HEK293T (cell line): ENCODE results near the gene COLEC12.

Source experiments
- CTCF ChIA-PET: fragments of 350-600 bp; formaldehyde crosslinking; extraction: SDS; loops from one replicate; lab custom pipeline; 2021; ENCODE audit warnings: antibody characterized with exemption, inconsistent platforms; lab: Yijun Ruan, JAX
- POLR2A ChIA-PET: fragments of 350-600 bp; formaldehyde crosslinking; extraction: SDS; loops from one replicate; lab custom pipeline; 2020; ENCODE audit warnings: antibody characterized with exemption, inconsistent platforms; lab: Yijun Ruan, JAX
- DNase-seq: peaks from one replicate; pipeline ENCODE4 v3.0.0; 2012; ENCODE audit warnings: mixed read lengths; ENCODE audit errors: extremely low spot score
- ARNT ChIP-seq: fragments of 450-650 bp; IDR thresholded peaks from 2 replicates; pipeline ENCODE4 v1.6.1; 2017; ENCODE audit warnings: mild to moderate bottlenecking
- BHLHE40 ChIP-seq: fragments of 450-650 bp; IDR thresholded peaks from 2 replicates; pipeline ENCODE4 v1.6.1; 2016; ENCODE audit warnings: mild to moderate bottlenecking, moderate library complexity, borderline replicate concordance
- CTBP1 ChIP-seq: fragments of 450-650 bp; IDR thresholded peaks from 2 replicates; pipeline ENCODE4 v1.6.1; 2016; ENCODE audit warnings: borderline replicate concordance
- ELF4 ChIP-seq: fragments of 450-650 bp; IDR thresholded peaks from 2 replicates; pipeline ENCODE4 v1.6.1; 2017; ENCODE audit warnings: antibody characterized with exemption
- FOXA1 ChIP-seq: fragments of 450-650 bp; IDR thresholded peaks from 2 replicates; pipeline ENCODE4 v1.6.1; 2016; ENCODE audit warnings: mild to moderate bottlenecking
- FOXK2 ChIP-seq: fragments of 450-650 bp; IDR thresholded peaks from 2 replicates; pipeline ENCODE4 v1.6.1; 2016; ENCODE audit warnings: mild to moderate bottlenecking
- FOXM1 ChIP-seq: fragments of 450-650 bp; IDR thresholded peaks from 2 replicates; pipeline ENCODE4 v1.6.1; 2017; ENCODE audit warnings: mild to moderate bottlenecking, borderline replicate concordance
- HDGF ChIP-seq: fragments of 450-650 bp; IDR thresholded peaks from 2 replicates; pipeline ENCODE4 v1.6.1; 2017; ENCODE audit warnings: antibody characterized with exemption, borderline replicate concordance
- L3MBTL2 ChIP-seq: fragments of 450-650 bp; conservative IDR thresholded peaks from 2 replicates; pipeline ENCODE4 v1.6.1; 2016; ENCODE audit warnings: mild to moderate bottlenecking
- LEF1 ChIP-seq: fragments of 450-650 bp; IDR thresholded peaks from 2 replicates; pipeline ENCODE4 v1.6.1; 2017; ENCODE audit warnings: mild to moderate bottlenecking, borderline replicate concordance
- NFRKB ChIP-seq: fragments of 450-650 bp; IDR thresholded peaks from 2 replicates; pipeline ENCODE4 v1.6.1; 2016; ENCODE audit warnings: mild to moderate bottlenecking, moderate library complexity
- SP1 ChIP-seq: fragments of 450-650 bp; IDR thresholded peaks from 2 replicates; pipeline ENCODE4 v1.6.1; 2017
- SUZ12 ChIP-seq: fragments of 450-650 bp; IDR thresholded peaks from 2 replicates; pipeline ENCODE4 v1.6.1; 2016; ENCODE audit warnings: mild to moderate bottlenecking
- TARDBP ChIP-seq: fragments of 450-650 bp; IDR thresholded peaks from 2 replicates; pipeline ENCODE4 v1.6.1; 2016
- ZNF384 ChIP-seq: fragments of 450-650 bp; IDR thresholded peaks from 2 replicates; pipeline ENCODE4 v1.6.1; 2016
- TF ChIP-seq, protein P1 (sequence below): fragments of 450-650 bp; IDR thresholded peaks from 2 replicates; pipeline ENCODE4 v1.6.1; 2016

Gene COLEC12

GRCh38 chr18:378079-378478 lies 122.4 kb downstream of the COLEC12 start:
- no peak for DNase-seq
- ChIA-PET CTCF (no interaction called here), POLR2A (no interaction called here)
- TF ChIP-seq HDGF (no peak), CTBP1 (no peak), ZNF384 (no peak), ARNT (no peak), TARDBP (no peak)

DNA sequence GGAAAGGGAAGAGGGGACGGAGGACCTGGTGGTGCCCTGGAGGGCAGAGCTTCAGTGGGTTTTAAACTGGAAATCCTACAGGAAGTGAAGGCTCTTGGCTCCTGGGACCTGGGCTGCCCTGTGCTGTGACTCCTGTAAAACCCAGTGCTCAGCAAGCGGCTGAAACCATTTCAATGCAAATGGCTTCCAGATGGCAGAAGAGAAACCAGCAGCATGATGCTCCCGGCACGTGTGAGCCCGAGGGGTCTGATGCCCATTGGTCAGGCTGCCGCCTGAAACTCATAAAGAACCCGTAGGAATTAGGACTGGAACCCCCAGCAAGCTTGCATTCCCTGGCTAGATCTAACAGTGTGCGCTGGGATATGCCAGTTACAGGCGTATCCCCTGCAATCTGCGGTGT lies 123.4 kb downstream of the COLEC12 start:
- CTCF ChIA-PET = no interaction called here
- TF ChIP-seq LEF1 (no peak), HDGF (no peak), FOXK2 (no peak), L3MBTL2 (no peak), FOXM1 (no peak), ARNT (no peak), CTBP1 (no peak), TARDBP (no peak), BHLHE40 (no peak), ZNF384 (no peak), ELF4 (no peak), SP1 (no peak), NFRKB (no peak), SUZ12 (no peak), FOXA1 (no peak)
- TF ChIP-seq, protein P1, sequence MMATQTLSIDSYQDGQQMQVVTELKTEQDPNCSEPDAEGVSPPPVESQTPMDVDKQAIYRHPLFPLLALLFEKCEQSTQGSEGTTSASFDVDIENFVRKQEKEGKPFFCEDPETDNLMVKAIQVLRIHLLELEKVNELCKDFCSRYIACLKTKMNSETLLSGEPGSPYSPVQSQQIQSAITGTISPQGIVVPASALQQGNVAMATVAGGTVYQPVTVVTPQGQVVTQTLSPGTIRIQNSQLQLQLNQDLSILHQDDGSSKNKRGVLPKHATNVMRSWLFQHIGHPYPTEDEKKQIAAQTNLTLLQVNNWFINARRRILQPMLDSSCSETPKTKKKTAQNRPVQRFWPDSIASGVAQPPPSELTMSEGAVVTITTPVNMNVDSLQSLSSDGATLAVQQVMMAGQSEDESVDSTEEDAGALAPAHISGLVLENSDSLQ = no peak

GRCh38 chr18:376311-376710 lies 124.2 kb downstream of the COLEC12 start:
- no peak for DNase-seq
- ChIA-PET POLR2A (interaction anchor here (0.6 kb wide), 1 partner anchor 78 kb away, joined by 3 read pairs; no protein-coding TSS in a partner anchor), CTCF (no interaction called here)
- TF ChIP-seq BHLHE40 = no peak
- TF ChIP-seq FOXA1 = no peak
- TF ChIP-seq, protein P1 = no peak
- no peak for TF ChIP-seq SP1
- TF ChIP-seq FOXM1 = no peak
- TF ChIP-seq NFRKB = no peak
- no peak for TF ChIP-seq ARNT
- no peak for TF ChIP-seq ELF4
- no peak for TF ChIP-seq LEF1
- no peak for TF ChIP-seq SUZ12
- no peak for TF ChIP-seq FOXK2
- TF ChIP-seq TARDBP = no peak
- TF ChIP-seq ZNF384 = no peak

More for the DNA sequence above, 123.4 kb downstream of the COLEC12 start:
- DNase-seq = no peak
- POLR2A ChIA-PET = no interaction called here

DNA sequence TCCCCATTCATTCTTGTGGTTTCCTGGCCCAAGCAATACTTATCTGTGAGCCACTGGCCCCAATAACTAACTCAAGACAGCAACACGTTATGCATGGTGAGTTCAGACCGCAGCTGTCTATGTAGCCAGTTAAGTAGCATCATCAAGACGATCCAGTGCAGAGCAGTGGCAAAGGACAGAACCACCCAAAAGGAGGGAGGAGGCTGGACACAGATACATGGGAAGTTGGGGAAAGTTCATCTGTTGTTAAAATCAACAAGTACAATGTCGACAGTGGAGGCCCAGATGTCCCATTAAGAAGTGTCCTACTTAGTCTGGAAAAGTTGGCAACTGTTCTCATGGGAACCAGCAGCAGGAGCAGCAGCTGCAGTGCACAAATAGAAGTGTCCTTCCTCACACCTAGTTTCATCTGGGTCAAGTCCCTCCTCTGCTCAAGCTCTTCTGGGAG lies 125.8 kb downstream of the COLEC12 start:
- no peak for DNase-seq
- CTCF ChIA-PET = no interaction called here
- POLR2A ChIA-PET = no interaction called here
- TF ChIP-seq SUZ12 = no peak

GRCh38 chr18:373780-374179 lies 126.7 kb downstream of the COLEC12 start:
- POLR2A ChIA-PET = no interaction called here

DNA sequence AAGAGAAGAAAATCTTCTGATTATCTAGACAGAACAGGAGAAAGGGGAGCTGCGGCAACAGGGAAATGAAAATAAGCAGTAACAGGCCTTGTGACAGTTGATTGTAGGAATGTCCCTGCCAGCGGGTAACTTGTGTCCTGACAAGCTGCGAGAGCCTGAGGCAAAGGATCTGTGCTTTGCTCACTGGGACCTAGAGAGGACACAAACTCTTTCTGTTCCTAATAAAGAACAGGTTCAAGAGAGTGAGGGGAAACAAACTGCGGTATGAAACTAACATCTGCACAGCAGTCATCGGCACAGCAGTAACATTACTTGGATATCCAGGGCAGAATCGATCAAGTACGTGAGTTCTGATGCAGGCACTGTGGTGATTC lies 128.9 kb downstream of the COLEC12 start:
- TF ChIP-seq LEF1 (no peak), L3MBTL2 (no peak), FOXA1 (no peak), FOXK2 (no peak), CTBP1 (no peak), HDGF (no peak)
- DNase-seq = no peak
- CTCF ChIA-PET = no interaction called here
- POLR2A ChIA-PET = no interaction called here

More at GRCh38 chr18:373780-374179, 126.7 kb downstream of the COLEC12 start:
- CTCF ChIA-PET = no interaction called here
- no peak for DNase-seq
- TF ChIP-seq, protein P1 = no peak
- TF ChIP-seq TARDBP (no peak), ARNT (no peak), LEF1 (no peak), SUZ12 (no peak), L3MBTL2 (no peak), FOXM1 (no peak), CTBP1 (no peak), FOXA1 (no peak), SP1 (no peak), ZNF384 (no peak), NFRKB (no peak), ELF4 (no peak), FOXK2 (no peak), HDGF (no peak)
